ENCODE measurements around the gene RSBN1L. TPM values are rescaled to one million over a fixed set of nuclear protein-coding genes. Genes with fewer than 3 reads are reported as not detected.

RSBN1L gene
- polyA plus RNA-seq, 1 experiment, result 14.0 TPM

DNA sequence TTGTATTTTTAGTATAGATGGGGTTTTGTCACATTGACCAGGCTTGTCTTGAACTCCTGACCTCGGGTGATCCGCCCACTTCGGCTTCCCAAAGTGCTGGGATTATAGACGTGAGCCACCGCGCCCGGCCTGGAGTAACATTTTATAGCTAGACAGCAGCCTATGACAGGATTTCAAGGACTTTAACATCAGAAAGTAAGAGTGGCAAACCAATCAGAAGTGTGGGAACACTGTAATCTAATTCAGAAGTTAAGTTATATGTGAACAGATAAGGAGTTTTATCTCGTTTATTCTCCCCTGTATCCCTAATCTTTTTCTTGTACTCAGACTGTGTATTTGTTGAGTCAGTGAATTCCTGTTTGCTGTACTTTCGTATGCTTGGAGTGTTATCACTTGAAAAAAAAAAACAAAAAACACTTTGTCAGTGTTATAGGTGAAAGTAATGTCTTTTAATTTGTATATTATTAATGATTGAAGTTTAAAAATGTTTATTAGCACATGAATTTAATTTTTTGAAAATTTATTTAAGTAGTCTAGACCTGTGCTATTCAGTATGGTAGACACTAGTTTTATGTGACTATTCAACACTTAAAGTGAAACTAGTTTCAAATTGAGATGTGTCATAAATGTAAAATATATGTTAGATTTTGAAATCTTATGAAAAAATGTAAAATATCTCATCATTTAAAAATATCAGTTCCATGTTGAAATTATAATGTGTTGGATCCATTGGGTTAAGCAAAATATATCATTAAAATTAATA lies 38.6 kb downstream of the RSBN1L start:
- no peak overlapping the region for H3K27ac ChIP-seq (ENCODE audit: low read depth, low read length)
- ChIA-PET CTCF (interaction anchor here (0.6 to 1.0 kb wide), 2 partner anchors 10 to 77 kb away, joined by 3 to 5 read pairs; no protein-coding TSS in a partner anchor), POLR2A (no interaction called here)
- no peaks in the 10 kb centered on the region for H3K27me3 ChIP-seq (ENCODE audit: control insufficient read depth, insufficient read depth, low read length)
- DNase-seq (ENCODE audit: low read depth, low spot score), result no peak
- no peak overlapping the region for H3K4me3 ChIP-seq (ENCODE audit: low read depth, low read length)
- H3K9me3 ChIP-seq (ENCODE audit: control insufficient read depth, insufficient read depth, low read length), result no peaks in the 10 kb centered on the region
- TF ChIP-seq, protein P1, sequence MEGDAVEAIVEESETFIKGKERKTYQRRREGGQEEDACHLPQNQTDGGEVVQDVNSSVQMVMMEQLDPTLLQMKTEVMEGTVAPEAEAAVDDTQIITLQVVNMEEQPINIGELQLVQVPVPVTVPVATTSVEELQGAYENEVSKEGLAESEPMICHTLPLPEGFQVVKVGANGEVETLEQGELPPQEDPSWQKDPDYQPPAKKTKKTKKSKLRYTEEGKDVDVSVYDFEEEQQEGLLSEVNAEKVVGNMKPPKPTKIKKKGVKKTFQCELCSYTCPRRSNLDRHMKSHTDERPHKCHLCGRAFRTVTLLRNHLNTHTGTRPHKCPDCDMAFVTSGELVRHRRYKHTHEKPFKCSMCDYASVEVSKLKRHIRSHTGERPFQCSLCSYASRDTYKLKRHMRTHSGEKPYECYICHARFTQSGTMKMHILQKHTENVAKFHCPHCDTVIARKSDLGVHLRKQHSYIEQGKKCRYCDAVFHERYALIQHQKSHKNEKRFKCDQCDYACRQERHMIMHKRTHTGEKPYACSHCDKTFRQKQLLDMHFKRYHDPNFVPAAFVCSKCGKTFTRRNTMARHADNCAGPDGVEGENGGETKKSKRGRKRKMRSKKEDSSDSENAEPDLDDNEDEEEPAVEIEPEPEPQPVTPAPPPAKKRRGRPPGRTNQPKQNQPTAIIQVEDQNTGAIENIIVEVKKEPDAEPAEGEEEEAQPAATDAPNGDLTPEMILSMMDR (IDR thresholded peaks at IDR 0.05; ENCODE audit: low read depth, low read length), result no peak

DNA sequence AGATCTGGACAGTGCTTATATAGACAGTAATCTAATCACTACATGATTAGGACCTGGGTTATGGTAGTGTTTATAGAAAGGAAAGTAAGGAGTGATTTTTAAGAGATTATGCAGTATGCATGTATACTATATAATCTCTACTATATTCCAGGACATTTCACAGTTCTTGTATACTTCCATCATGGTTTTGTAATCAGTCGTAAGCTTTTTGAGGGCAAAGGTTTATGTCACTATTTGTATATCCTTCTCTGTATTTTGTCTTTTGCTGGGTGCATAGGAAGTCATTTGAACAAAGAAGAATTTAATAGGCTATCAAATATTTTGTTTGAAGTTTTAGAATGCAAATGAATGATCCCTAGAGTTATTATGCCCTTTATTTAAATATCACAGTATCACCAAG lies 39.2 kb downstream of the RSBN1L start:
- no peak overlapping the region for H3K27ac ChIP-seq (ENCODE audit: low read depth, low read length)
- no peaks in the 10 kb centered on the region for H3K27me3 ChIP-seq (ENCODE audit: control insufficient read depth, insufficient read depth, low read length)
- POLR2A ChIA-PET, result no interaction called here
- no peak overlapping the region for H3K4me3 ChIP-seq (ENCODE audit: low read depth, low read length)
- no peaks in the 10 kb centered on the region for H3K9me3 ChIP-seq (ENCODE audit: control insufficient read depth, insufficient read depth, low read length)
- TF ChIP-seq, protein P1 (IDR thresholded peaks at IDR 0.05; ENCODE audit: low read depth, low read length), result no peak
- CTCF ChIA-PET, result interaction anchor here (0.6 kb wide), 1 partner anchor 84 kb away, joined by 3 read pairs; no protein-coding TSS in a partner anchor
- no peak for DNase-seq (ENCODE audit: low read depth, low spot score)

DNA sequence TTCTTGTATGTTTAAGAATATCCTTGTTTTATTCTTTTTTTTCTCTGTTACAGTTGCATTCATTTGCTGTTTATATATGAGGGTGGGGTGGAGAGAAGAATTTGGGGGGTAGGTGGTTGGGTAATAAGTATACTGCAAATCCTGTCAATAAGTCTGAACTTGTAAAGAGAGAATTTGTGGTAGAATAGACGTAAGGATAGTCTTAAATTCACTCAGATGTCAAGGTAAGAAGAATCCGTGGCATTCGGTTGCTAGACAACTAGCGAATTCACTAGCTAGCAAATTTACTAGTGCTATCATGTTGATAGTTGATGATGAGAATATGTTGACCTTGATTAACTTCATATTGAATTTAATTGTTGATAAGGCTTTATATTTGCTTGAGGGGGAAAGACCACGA lies 40.7 kb downstream of the RSBN1L start:
- POLR2A ChIA-PET, result no interaction called here
- Histone ChIP-seq H3K27ac (ENCODE audit: low read depth, low read length) (no peak overlapping the region), H3K4me3 (ENCODE audit: low read depth, low read length) (no peak overlapping the region), H3K9me3 (ENCODE audit: control insufficient read depth, insufficient read depth, low read length) (no peaks in the 10 kb centered on the region), H3K27me3 (ENCODE audit: control insufficient read depth, insufficient read depth, low read length) (no peaks in the 10 kb centered on the region)
- no peak for DNase-seq (ENCODE audit: low read depth, low spot score)
- TF ChIP-seq, protein P1 (IDR thresholded peaks at IDR 0.05; ENCODE audit: low read depth, low read length), result no peak
- CTCF ChIA-PET, result interaction anchor here (0.9 to 1.5 kb wide), 2 partner anchors 23 to 85 kb away, joined by 5 to 6 read pairs; no protein-coding TSS in a partner anchor

GRCh38 chr7:77738382-77738781 lies 42.1 kb downstream of the RSBN1L start:
- Histone ChIP-seq H3K27ac (ENCODE audit: low read depth, low read length) (no peak overlapping the region), H3K27me3 (ENCODE audit: control insufficient read depth, insufficient read depth, low read length) (no peaks in the 10 kb centered on the region), H3K4me3 (ENCODE audit: low read depth, low read length) (no peak overlapping the region), H3K9me3 (ENCODE audit: control insufficient read depth, insufficient read depth, low read length) (no peaks in the 10 kb centered on the region)
- no peak for DNase-seq (ENCODE audit: low read depth, low spot score)
- TF ChIP-seq, protein P1 (IDR thresholded peaks at IDR 0.05; ENCODE audit: low read depth, low read length), result no peak
- ChIA-PET POLR2A (no interaction called here), CTCF (no interaction called here)

DNA sequence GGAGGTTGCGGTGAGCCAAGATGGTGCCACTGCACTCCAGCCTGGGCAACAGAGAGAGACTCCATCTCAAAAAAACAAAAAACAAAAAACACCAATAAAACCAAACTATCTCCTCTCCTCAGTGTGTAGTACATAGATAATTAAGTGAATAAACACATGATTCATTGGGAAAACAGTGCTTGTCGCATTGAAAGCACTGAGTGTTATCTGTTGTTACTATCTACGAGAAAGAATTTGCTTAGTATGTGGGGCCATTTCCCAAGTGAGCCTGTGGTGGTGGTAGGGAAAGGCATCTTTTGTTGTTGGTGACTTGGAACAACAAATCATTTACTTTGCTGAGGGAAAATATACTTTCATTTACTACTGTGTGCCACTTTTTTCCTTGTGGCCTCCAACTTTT lies 42.6 kb downstream of the RSBN1L start:
- TF ChIP-seq, protein P1 (IDR thresholded peaks at IDR 0.05; ENCODE audit: low read depth, low read length), result no peak
- DNase-seq (ENCODE audit: low read depth, low spot score), result no peak
- H3K4me3 ChIP-seq (ENCODE audit: low read depth, low read length), result no peak overlapping the region
- no peak overlapping the region for H3K27ac ChIP-seq (ENCODE audit: low read depth, low read length)
- no peaks in the 10 kb centered on the region for H3K27me3 ChIP-seq (ENCODE audit: control insufficient read depth, insufficient read depth, low read length)
- no peaks in the 10 kb centered on the region for H3K9me3 ChIP-seq (ENCODE audit: control insufficient read depth, insufficient read depth, low read length)
- ChIA-PET CTCF (interaction anchor here (1.8 kb wide), 1 partner anchor 21 kb away, joined by 9 read pairs; no protein-coding TSS in a partner anchor), POLR2A (no interaction called here)

Data from AG04450 (cell line).